K562 (cell line): ENCODE results near the gene NCOA3. TPM values are rescaled to one million over a fixed set of nuclear protein-coding genes. Genes with fewer than 3 reads are reported as not detected.

Experiments
- ATAC-seq: fragments of 200-7000 bp; cut with Tn5 transposase; 3 replicates; pipeline ENCODE4 v1.9.1; 2020; ENCODE audit warnings: moderate library complexity
- BruUV-seq: library from RNA; stranded (reverse); fragments of 400-500 nt; replicated peaks from 2 replicates; lab custom pipeline; 2021; lab: Mats Ljungman, UMichigan
- CTCF ChIA-PET: fragments of 300-600 bp; formaldehyde crosslinking; extraction: SDS; loops from one replicate; lab custom pipeline; 2021; ENCODE audit warnings: low intra/inter-chr PET ratio; lab: Yijun Ruan, JAX
- POLR2A ChIA-PET: fragments of 300-600, 350-650 bp; sonication (Branson Sonifier 250); formaldehyde crosslinking; extraction: SDS; loops from one replicate; lab custom pipeline; 2021; ENCODE audit warnings: antibody characterized with exemption, inconsistent platforms; lab: Yijun Ruan, JAX
- DNase-seq, 4 experiments: peaks; one replicate each; pipeline versions ENCODE4 v3.0.0 to v3.0.0-alpha.2; 2011 to 2018; ENCODE audit warnings: low spot score in 3 of 4, mixed read lengths in 3 of 4; ENCODE audit errors: extremely low read depth in 1 of 4
- FAIRE-seq: peaks from 2 replicates; lab custom pipeline; 2011; peaks lifted over from hg19 to GRCh38; lab: Jason Lieb, UNC
- H2AFZ ChIP-seq: 2 replicates; pipeline ENCODE4 v1.6.0; 2011; ENCODE audit warnings: low read depth, low read length, control low read depth, inconsistent platforms
- H3K27ac ChIP-seq: fragments of 200-600 bp; 3 replicates; pipeline ENCODE4 v1.8.0; 2011; ENCODE audit warnings: low read depth, mild to moderate bottlenecking, control low read depth, inconsistent platforms, low read length, moderate library complexity, mixed read lengths; ENCODE audit errors: extremely low read depth
- H3K27me3 ChIP-seq, 2 experiments: fragments of 300-600 bp in 1 of 2; 2 replicates in 1 of 2; 3 replicates in 1 of 2; pipeline versions ENCODE4 v1.6.0 to v1.8.0; 2011; ENCODE audit warnings: inconsistent platforms in 2 of 2, low read length in 2 of 2, mild to moderate bottlenecking in 1 of 2, mixed read lengths in 1 of 2, moderate library complexity in 1 of 2; ENCODE audit not compliant: control insufficient read depth in 2 of 2, insufficient read depth in 2 of 2
- H3K36me3 ChIP-seq: fragments of 300-600 bp; 3 replicates; pipeline ENCODE4 v1.8.0; 2011; ENCODE audit warnings: mild to moderate bottlenecking, low read length, inconsistent platforms; ENCODE audit not compliant: control insufficient read depth, insufficient read depth
- H3K4me1 ChIP-seq, 2 experiments: fragments of 200-600 bp in 1 of 2; replicated peaks in 1 of 2; 2 replicates in 1 of 2; 3 replicates in 1 of 2; pipeline versions ENCODE4 v1.5.1 to v1.8.0; 2011; ENCODE audit warnings: inconsistent platforms in 2 of 2, low read length in 2 of 2, mild to moderate bottlenecking in 1 of 2, mixed read lengths in 1 of 2, moderate library complexity in 1 of 2; ENCODE audit not compliant: control insufficient read depth in 2 of 2, insufficient read depth in 2 of 2
- H3K4me2 ChIP-seq: 2 replicates; pipeline ENCODE4 v1.6.1; 2011; ENCODE audit warnings: low read length, control low read depth, inconsistent platforms, mixed read lengths; ENCODE audit not compliant: insufficient read depth
- H3K4me3 ChIP-seq: fragments of 200-600 bp; sonication (generic), shearing (Covaris generic); 2 replicates; pipeline ENCODE4 v1.5.1; 2016; ENCODE audit warnings: control low read depth, inconsistent platforms
- H3K79me2 ChIP-seq: fragments of 200-600 bp; 3 replicates; pipeline ENCODE4 v1.8.0; 2011; ENCODE audit warnings: low read length, inconsistent platforms; ENCODE audit not compliant: control insufficient read depth, insufficient read depth
- H3K9ac ChIP-seq, 2 experiments: 2 replicates each; pipeline versions ENCODE4 v1.6.0 to v1.6.1; 2011; ENCODE audit warnings: low read depth in 2 of 2, low read length in 2 of 2, control low read depth in 1 of 2, inconsistent platforms in 1 of 2, mild to moderate bottlenecking in 1 of 2, mixed read lengths in 1 of 2; ENCODE audit not compliant: insufficient read depth in 1 of 2
- H3K9me1 ChIP-seq: one replicate; pipeline ENCODE4 v1.6.0; 2011; ENCODE audit warnings: inconsistent platforms, mild to moderate bottlenecking, low read length, moderate library complexity; ENCODE audit not compliant: control insufficient read depth, insufficient read depth
- H3K9me3 ChIP-seq: replicated peaks from 2 replicates; pipeline ENCODE4 v1.5.1; 2011; ENCODE audit warnings: low read depth, low read length, inconsistent platforms; ENCODE audit not compliant: control insufficient read depth, insufficient read depth
- H4K20me1 ChIP-seq: replicated peaks from 2 replicates; pipeline ENCODE4 v1.6.1; 2011; ENCODE audit warnings: low read length, inconsistent platforms, mixed read lengths; ENCODE audit not compliant: control insufficient read depth, insufficient read depth
- ARNT ChIP-seq, 2 experiments: fragments of 450-650 bp; IDR thresholded peaks; 2 replicates each; pipeline ENCODE4 v1.6.1; 2016; ENCODE audit warnings: mild to moderate bottlenecking in 1 of 2
- EWSR1 ChIP-seq: fragments of 450-650 bp; IDR thresholded peaks from 2 replicates; pipeline ENCODE4 v1.6.1; 2018; ENCODE audit warnings: borderline replicate concordance, mild to moderate bottlenecking, low read depth, moderate library complexity; ENCODE audit not compliant: partially characterized antibody
- ZNF589 ChIP-seq: fragments of 200-800 bp; sonication (Bioruptor generic); IDR thresholded peaks from 2 replicates; pipeline ENCODE4 v1.6.1; 2016; ENCODE audit warnings: low read depth, missing genetic modification characterization, missing compliant biosample characterization
- WGBS: fragments of 100-300 bp; shearing (Covaris generic); methylation state at CpG from one replicate; pipeline ENCODE4 v1.1.6; 2016; ENCODE audit warnings: low coverage, mixed read lengths; ENCODE audit not compliant: insufficient coverage; ENCODE audit errors: missing lambda C conversion rate; 5-methylcytosine and 5-hydroxymethylcytosine counted together
- in situ Hi-C: fragments of 300-500 bp; cut with MboI; formaldehyde crosslinking; loops from 4 replicates; pipeline ENCODE4 v1.15.0; 2018; ENCODE audit warnings: inconsistent platforms, mixed read lengths
- intact Hi-C: fragments of 100-400 bp; cut with micrococcal nuclease; formaldehyde crosslinking; loops from 2 replicates; pipeline ENCODE4 v1.14.2; 2022
- polyA plus RNA-seq, 8 experiments: library from polyadenylated mRNA; depleted of rRNA in 4 of 8; stranded (reverse) in 5 of 8; unstranded in 3 of 8; fragments of >200 nt; fragmentation: Nextera tagmentation in 2 of 8; fragmentation: Illumina TruSeq in 1 of 8; extraction: Ambion mirVana in 2 of 8; extraction: Trizol in 1 of 8; gene quantifications; 2 replicates each; pipeline versions ENCODE4 v1.2.1 to v1.2.3, GENCODE V29; 2011 to 2014; ENCODE audit warnings: inconsistent platforms in 1 of 8, missing spikeins in 1 of 8
- total RNA-seq, 7 experiments: library from RNA; depleted of rRNA in 6 of 7; stranded (reverse); fragments of >200 nt in 6 of 7; fragmentation: Illumina TruSeq in 2 of 7; extraction: Trizol in 2 of 7; gene quantifications; 2 replicates each; pipeline versions ENCODE4 v1.2.1 to v1.2.3, GENCODE V29; 2011 to 2021; ENCODE audit warnings: low replicate concordance in 1 of 7
- TF ChIP-seq, protein P1 (sequence below): fragments of 450-650 bp; IDR thresholded peaks from 2 replicates; pipeline ENCODE4 v1.6.1; 2016; ENCODE audit warnings: mild to moderate bottlenecking
- TF ChIP-seq, protein P2 (sequence below): sonication (generic); formaldehyde crosslinking; IDR thresholded peaks from 2 replicates; pipeline ENCODE4 v1.8.0; 2022; ENCODE audit warnings: mild to moderate bottlenecking, low read depth, missing genetic modification reagents
- TF ChIP-seq, protein P3 (sequence below): fragments of 450-650 bp; IDR thresholded peaks from 2 replicates; pipeline ENCODE4 v1.6.1; 2016; ENCODE audit warnings: antibody characterized with exemption
- TF ChIP-seq, protein P4 (sequence below), 2 experiments: fragments of 150-350 bp in 1 of 2; IDR thresholded peaks; 2 replicates each; pipeline ENCODE4 v1.6.1; 2012 to 2016; ENCODE audit warnings: low read depth in 2 of 2, low read length in 2 of 2, mild to moderate bottlenecking in 1 of 2, moderate library complexity in 1 of 2

NCOA3 gene
- total and polyA plus RNA-seq, 9 of the 15 experiments (the other 6 are each of a cell fraction or from before 2014, with no cell fraction given): 3.2 to 24.3 (median 14.4) TPM

DNA sequence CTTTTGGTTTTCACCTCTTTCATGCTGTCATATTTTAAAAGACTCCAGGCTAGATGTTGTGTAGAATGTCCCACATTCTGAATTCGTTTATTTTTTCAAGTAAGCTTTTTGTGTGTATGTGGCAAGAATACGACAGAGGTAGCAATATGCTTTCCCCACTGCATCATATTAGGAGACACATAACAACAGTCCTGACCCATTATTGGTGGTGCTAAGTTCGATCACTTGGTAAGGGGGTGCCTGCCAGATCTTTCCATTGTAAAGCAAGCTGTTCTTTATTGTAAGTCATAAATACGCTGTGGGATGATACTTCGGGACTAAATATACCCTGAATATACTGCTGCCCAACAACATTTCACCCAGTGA lies 588 bp upstream of the NCOA3 start:
- CTCF ChIA-PET: no interaction called here
- no peak for FAIRE-seq

More for the DNA sequence above, 588 bp upstream of the NCOA3 start:
- WGBS: 0% methylated on average over 5 of the region's 5 CpGs
- Histone ChIP-seq H3K9me1 (no peaks in the 10 kb centered on the region), H3K9me3 (no peaks in the 10 kb centered on the region), H3K4me2 (peak overlapping the region; percentile 88), H3K4me3 (peak overlapping the region; percentile 98), H3K27ac (peak overlapping the region; percentile 82), H3K79me2 (peaks cover 53% of the 10 kb centered on the region), H3K27me3 (no peaks in the 10 kb centered on the region), H3K4me1 (peaks cover 3 to 6% of the 10 kb centered on the region in 2 experiments; a peak in 3 of 5 replicates), H4K20me1 (no peaks in the 10 kb centered on the region; the same call in 1 of the 2 replicates), H3K36me3 (no peaks in the 10 kb centered on the region), H2AFZ (peak overlapping the region; percentile 84)
- DNase-seq: peak in 3 of 4 experiments; percentile 9 to 25 (median 23)
- in situ Hi-C loops: loop anchor here (10.0 kb wide), 1 partner anchor 124 kb away; no protein-coding TSS in a partner anchor
- no peak; the same call in 2 of the 3 replicates for ATAC-seq
- TF ChIP-seq, protein P1, sequence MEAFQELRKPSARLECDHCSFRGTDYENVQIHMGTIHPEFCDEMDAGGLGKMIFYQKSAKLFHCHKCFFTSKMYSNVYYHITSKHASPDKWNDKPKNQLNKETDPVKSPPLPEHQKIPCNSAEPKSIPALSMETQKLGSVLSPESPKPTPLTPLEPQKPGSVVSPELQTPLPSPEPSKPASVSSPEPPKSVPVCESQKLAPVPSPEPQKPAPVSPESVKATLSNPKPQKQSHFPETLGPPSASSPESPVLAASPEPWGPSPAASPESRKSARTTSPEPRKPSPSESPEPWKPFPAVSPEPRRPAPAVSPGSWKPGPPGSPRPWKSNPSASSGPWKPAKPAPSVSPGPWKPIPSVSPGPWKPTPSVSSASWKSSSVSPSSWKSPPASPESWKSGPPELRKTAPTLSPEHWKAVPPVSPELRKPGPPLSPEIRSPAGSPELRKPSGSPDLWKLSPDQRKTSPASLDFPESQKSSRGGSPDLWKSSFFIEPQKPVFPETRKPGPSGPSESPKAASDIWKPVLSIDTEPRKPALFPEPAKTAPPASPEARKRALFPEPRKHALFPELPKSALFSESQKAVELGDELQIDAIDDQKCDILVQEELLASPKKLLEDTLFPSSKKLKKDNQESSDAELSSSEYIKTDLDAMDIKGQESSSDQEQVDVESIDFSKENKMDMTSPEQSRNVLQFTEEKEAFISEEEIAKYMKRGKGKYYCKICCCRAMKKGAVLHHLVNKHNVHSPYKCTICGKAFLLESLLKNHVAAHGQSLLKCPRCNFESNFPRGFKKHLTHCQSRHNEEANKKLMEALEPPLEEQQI: no peak
- TF ChIP-seq ZNF589 (CRISPR knock-in tag): 0 out of 2 replicates have a peak, but pooled peaks have one; percentile 31
- TF ChIP-seq, protein P2, sequence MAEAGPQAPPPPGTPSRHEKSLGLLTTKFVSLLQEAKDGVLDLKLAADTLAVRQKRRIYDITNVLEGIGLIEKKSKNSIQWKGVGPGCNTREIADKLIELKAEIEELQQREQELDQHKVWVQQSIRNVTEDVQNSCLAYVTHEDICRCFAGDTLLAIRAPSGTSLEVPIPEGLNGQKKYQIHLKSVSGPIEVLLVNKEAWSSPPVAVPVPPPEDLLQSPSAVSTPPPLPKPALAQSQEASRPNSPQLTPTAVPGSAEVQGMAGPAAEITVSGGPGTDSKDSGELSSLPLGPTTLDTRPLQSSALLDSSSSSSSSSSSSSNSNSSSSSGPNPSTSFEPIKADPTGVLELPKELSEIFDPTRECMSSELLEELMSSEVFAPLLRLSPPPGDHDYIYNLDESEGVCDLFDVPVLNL (CRISPR knock-in tag): no peak
- TF ChIP-seq EWSR1: peak; percentile 65
- 0 out of 4 replicates have a peak, but pooled peaks of 1 of the 2 experiments have one; percentile 27 for TF ChIP-seq ARNT (IDR thresholded peaks at IDR 0.05)
- TF ChIP-seq, protein P3, sequence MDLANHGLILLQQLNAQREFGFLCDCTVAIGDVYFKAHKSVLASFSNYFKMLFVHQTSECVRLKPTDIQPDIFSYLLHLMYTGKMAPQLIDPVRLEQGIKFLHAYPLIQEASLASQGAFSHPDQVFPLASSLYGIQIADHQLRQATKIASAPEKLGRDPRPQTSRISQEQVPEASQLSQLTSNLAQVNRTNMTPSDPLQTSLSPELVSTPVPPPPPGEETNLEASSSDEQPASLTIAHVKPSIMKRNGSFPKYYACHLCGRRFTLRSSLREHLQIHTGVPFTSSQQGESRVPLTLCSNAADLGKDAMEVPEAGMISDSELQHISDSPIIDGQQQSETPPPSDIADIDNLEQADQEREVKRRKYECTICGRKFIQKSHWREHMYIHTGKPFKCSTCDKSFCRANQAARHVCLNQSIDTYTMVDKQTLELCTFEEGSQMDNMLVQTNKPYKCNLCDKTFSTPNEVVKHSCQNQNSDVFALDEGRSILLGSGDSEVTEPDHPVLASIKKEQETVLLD: 0 out of 2 replicates have a peak, but pooled peaks have one; percentile 1
- TF ChIP-seq, protein P4, sequence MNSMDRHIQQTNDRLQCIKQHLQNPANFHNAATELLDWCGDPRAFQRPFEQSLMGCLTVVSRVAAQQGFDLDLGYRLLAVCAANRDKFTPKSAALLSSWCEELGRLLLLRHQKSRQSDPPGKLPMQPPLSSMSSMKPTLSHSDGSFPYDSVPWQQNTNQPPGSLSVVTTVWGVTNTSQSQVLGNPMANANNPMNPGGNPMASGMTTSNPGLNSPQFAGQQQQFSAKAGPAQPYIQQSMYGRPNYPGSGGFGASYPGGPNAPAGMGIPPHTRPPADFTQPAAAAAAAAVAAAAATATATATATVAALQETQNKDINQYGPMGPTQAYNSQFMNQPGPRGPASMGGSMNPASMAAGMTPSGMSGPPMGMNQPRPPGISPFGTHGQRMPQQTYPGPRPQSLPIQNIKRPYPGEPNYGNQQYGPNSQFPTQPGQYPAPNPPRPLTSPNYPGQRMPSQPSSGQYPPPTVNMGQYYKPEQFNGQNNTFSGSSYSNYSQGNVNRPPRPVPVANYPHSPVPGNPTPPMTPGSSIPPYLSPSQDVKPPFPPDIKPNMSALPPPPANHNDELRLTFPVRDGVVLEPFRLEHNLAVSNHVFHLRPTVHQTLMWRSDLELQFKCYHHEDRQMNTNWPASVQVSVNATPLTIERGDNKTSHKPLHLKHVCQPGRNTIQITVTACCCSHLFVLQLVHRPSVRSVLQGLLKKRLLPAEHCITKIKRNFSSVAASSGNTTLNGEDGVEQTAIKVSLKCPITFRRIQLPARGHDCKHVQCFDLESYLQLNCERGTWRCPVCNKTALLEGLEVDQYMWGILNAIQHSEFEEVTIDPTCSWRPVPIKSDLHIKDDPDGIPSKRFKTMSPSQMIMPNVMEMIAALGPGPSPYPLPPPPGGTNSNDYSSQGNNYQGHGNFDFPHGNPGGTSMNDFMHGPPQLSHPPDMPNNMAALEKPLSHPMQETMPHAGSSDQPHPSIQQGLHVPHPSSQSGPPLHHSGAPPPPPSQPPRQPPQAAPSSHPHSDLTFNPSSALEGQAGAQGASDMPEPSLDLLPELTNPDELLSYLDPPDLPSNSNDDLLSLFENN (IDR thresholded peaks at IDR 0.05; ENCODE audit: low read depth in 2 of 2, low read length in 2 of 2): no peak
- TF ChIP-seq, all 486 proteins: peak for 4
- peak overlapping the region; percentile 83 to 91 for H3K9ac ChIP-seq
- BruUV-seq: TSS peak; percentile 90
- intact Hi-C loops: loop anchor here (5.0 kb wide), 1 partner anchor 121 kb away; no protein-coding TSS in a partner anchor
- POLR2A ChIA-PET: interaction anchor here (0.9 to 4.2 kb wide), 8 partner anchors 8 to 109 kb away, joined by 3 to 43 read pairs (median 8); no protein-coding TSS in a partner anchor
